Activated CD8-positive, alpha-beta memory T cell treated with anti-CD3 and anti-CD28 coated beads for 48 hours (primary cell): ENCODE measurements around the gene CCNI.
"Not testable (repeated sequence)": the region's sequence is repeated elsewhere in the genome, so short reads cannot be mapped to it uniquely, and the experiment has no call there.

Experiments
- DNase-seq, 3 experiments: peaks; one replicate each; pipeline ENCODE4 v3.0.0-alpha.2; 2020; ENCODE audit warnings: low read depth in 2 of 3, low spot score in 2 of 3

The CCNI gene

GRCh38 chr4:77040854-77041725 is 34.7 kb downstream of the CCNI start:
- DNase-seq: no peak

- no peak for DNase-seq
These were observed 35.5 kb downstream of the CCNI start for GRCh38 chr4:77040270-77040669.

GRCh38 chr4:77039796-77040195 is 36.0 kb downstream of the CCNI start:
- no peak for DNase-seq

- no peak for DNase-seq
These were observed 38.1 kb downstream of the CCNI start for GRCh38 chr4:77037736-77038135.

GRCh38 chr4:77037168-77037567 is 38.6 kb downstream of the CCNI start:
- not testable (repeated sequence) for DNase-seq

GRCh38 chr4:77036206-77036605 is 39.6 kb downstream of the CCNI start:
- DNase-seq: no peak

- DNase-seq: no peak
These were observed 40.6 kb downstream of the CCNI start for GRCh38 chr4:77035153-77035552.

GRCh38 chr4:77031544-77031943 is 44.2 kb downstream of the CCNI start:
- DNase-seq: no peak

GRCh38 chr4:77029757-77030156 is 46.0 kb downstream of the CCNI start:
- DNase-seq: not testable (repeated sequence)

- no peak for DNase-seq
These were observed 47.5 kb downstream of the CCNI start for GRCh38 chr4:77028246-77028645.

GRCh38 chr4:77026322-77026704 is 49.5 kb downstream of the CCNI start:
- DNase-seq: no peak

GRCh38 chr4:77025643-77026321 is 50.0 kb downstream of the CCNI start:
- no peak for DNase-seq

- DNase-seq: no peak
These were observed 51.9 kb downstream of the CCNI start for GRCh38 chr4:77023920-77024319.

- no peak for DNase-seq
These were observed 53.1 kb downstream of the CCNI start for GRCh38 chr4:77022560-77023179.

GRCh38 chr4:77021614-77022089 is 54.1 kb downstream of the CCNI start:
- no peak for DNase-seq

- DNase-seq: no peak
These were observed 55.8 kb downstream of the CCNI start for GRCh38 chr4:77020017-77020416.

- no peak for DNase-seq
These were observed 60.4 kb downstream of the CCNI start for GRCh38 chr4:77015390-77015789.

- DNase-seq: no peak
These were observed 61.5 kb downstream of the CCNI start for GRCh38 chr4:77014256-77014655.

- DNase-seq: no peak
These were observed 63.1 kb downstream of the CCNI start for GRCh38 chr4:77012726-77013125.

GRCh38 chr4:77010841-77011354 is 64.9 kb downstream of the CCNI start:
- no peak for DNase-seq

- DNase-seq: no peak
These were observed 66.2 kb downstream of the CCNI start for GRCh38 chr4:77009511-77010115.
